Breast epithelium (tissue), 3 donors: Measurements from ENCODE around the gene BTN1A1.

ENCODE experiments used
- POLR2A ChIP-seq: fragments of 450-650 bp; IDR thresholded peaks from one replicate; pipeline ENCODE4 v1.6.1; 2016; ENCODE audit warnings: antibody characterized with exemption, mild to moderate bottlenecking, moderate library complexity
- POLR2AphosphoS5 ChIP-seq, 3 donors: sonication (generic); formaldehyde crosslinking; IDR thresholded peaks; one replicate each; pipeline ENCODE4 v1.6.1; 2017; ENCODE audit warnings: antibody characterized with exemption in 3 of 3
- TF ChIP-seq, protein P1 (sequence below), 3 donors: fragments of 450-650 bp; IDR thresholded peaks; one replicate each; pipeline ENCODE4 v1.5.1; 2016 to 2017; ENCODE audit warnings: antibody characterized with exemption in 3 of 3, mild to moderate bottlenecking in 3 of 3, moderate library complexity in 3 of 3

DNA sequence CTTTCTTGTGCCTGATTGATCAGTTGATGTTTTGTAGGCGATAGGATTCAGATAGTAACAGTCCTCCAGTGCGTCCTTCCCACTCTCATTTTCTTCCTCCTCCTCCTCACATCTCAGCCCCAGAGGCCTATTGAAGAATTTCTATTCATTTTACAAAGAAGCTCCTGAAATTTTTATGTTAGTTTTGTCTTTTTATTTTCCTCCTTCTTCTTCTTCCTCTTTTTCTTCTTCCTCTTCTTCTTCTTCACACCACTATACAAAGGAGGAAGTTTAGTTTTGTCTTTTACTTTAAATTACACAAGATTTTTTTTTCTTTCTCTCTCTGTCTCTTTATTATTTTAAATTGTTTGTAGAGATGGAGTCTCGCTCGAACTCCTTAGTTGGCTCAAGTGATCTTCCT, 23.2 kb upstream of the BTN1A1 start:
- TF ChIP-seq, protein P1, sequence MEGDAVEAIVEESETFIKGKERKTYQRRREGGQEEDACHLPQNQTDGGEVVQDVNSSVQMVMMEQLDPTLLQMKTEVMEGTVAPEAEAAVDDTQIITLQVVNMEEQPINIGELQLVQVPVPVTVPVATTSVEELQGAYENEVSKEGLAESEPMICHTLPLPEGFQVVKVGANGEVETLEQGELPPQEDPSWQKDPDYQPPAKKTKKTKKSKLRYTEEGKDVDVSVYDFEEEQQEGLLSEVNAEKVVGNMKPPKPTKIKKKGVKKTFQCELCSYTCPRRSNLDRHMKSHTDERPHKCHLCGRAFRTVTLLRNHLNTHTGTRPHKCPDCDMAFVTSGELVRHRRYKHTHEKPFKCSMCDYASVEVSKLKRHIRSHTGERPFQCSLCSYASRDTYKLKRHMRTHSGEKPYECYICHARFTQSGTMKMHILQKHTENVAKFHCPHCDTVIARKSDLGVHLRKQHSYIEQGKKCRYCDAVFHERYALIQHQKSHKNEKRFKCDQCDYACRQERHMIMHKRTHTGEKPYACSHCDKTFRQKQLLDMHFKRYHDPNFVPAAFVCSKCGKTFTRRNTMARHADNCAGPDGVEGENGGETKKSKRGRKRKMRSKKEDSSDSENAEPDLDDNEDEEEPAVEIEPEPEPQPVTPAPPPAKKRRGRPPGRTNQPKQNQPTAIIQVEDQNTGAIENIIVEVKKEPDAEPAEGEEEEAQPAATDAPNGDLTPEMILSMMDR (IDR thresholded peaks at IDR 0.05) = no peak
- TF ChIP-seq POLR2A (no peak), POLR2AphosphoS5 (IDR thresholded peaks at IDR 0.05) (no peak)
